GM19239 (cell line): ENCODE measurements around the gene ZCCHC10.
"Not testable (repeated sequence)": the region's sequence is repeated elsewhere in the genome, so short reads cannot be mapped to it uniquely, and the experiment has no call there.

Experiments
- DNase-seq: peaks from one replicate; pipeline ENCODE4 v3.0.0; 2011; ENCODE audit warnings: low spot score; ENCODE audit not compliant: insufficient read length
- FAIRE-seq: peaks from 2 replicates; lab custom pipeline; 2011; peaks lifted over from hg19 to GRCh38; lab: Jason Lieb, UNC

ZCCHC10 gene

DNA sequence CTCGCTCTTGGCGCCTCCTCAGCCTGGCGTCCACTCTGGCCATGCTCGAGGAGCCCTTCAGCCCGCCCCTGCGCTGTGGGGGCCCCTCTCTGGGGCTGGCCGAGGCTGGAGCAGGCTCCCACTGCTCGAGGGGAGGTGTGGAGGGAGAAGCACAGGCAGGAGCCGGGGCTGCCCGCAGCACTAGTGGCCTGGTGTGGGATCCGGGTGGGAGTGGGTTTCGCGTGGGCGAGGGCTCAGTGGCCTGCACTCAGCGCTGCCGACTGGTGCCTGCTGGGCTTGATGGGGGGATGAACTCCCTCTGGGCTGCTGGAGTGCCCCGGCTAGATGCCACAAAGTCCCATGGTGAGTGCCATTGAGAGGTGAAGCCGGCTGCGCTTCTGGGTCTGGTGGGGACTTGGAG is 21.1 kb upstream of the ZCCHC10 start:
- DNase-seq: no peak
- FAIRE-seq: no peak

- FAIRE-seq, DNase-seq: not testable (repeated sequence)
Measured at GRCh38 chr5:133046560-133046959, 20.2 kb upstream of the ZCCHC10 start.

DNA sequence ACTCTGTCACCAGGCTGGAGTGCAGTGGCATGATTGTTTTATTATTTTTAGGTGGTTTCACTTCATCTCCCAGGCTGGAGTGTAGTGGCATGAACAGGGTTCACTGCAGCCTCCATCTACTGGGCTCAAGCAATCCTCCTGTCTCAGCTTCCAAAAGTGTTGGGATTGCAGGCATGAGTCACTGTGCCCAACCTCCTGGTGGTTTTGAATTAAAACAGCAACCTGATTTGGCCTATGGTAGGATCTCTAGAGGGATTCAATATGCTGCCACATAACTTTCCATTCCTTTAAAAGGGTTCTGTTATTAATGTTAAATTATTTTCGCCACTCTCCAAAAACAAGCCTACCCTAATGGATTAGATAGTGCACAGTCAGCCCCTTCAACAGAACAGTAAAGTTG is 15.6 kb upstream of the ZCCHC10 start:
- FAIRE-seq: no peak
- DNase-seq: no peak

- DNase-seq (no peak), FAIRE-seq (no peak)
Measured at GRCh38 chr5:133041157-133041784, 14.9 kb upstream of the ZCCHC10 start.

- FAIRE-seq, DNase-seq: not testable (repeated sequence)
Measured at GRCh38 chr5:133036677-133037076, 10.3 kb upstream of the ZCCHC10 start.

DNA sequence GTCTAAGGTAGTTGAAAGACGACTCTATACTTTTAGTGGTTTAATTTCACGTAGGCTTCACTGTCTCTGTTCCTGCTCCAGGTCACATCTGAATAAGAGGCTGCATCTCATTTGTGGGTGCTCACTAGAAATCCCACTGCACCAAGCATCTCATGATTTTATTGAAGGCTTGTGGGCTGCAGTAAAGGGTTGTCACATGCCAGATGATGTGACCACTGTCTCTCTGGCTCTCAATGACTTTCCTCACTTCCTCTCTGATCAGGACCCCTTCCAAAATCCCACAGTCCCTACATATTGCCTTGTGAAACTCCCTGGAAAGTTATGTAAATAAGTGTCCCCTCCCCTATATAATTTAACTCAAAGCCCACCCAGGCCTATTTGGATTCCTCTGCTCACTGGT is 8.9 kb upstream of the ZCCHC10 start:
- DNase-seq (no peak), FAIRE-seq (no peak)

DNA sequence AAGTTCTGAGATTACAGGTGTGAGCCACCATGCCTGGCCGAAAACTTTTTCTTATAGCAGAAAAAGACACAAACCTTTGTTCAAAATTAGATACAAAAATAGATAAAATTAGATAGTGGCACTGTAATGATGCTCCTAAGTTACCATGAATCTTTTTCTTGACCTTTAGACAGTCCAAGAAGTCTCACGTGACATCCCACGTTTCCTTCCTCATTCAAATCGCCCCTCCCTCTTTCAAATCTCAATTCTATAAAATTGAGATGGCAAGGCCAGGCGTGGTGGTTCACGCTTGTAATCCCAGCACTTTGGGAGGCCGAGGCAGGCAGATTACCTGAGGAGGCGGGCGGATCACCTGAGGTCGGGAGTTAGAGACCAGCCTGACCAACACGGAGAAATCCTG is 7.7 kb upstream of the ZCCHC10 start:
- FAIRE-seq (no peak), DNase-seq (no peak)

- FAIRE-seq: peak; percentile 55
Measured at GRCh38 chr5:133032852-133033742, 6.7 kb upstream of the ZCCHC10 start.

GRCh38 chr5:133030343-133031005 is 4.1 kb upstream of the ZCCHC10 start:
- no peak for FAIRE-seq
- no peak for DNase-seq

More at GRCh38 chr5:133032852-133033742, 6.7 kb upstream of the ZCCHC10 start:
- no peak for DNase-seq

DNA sequence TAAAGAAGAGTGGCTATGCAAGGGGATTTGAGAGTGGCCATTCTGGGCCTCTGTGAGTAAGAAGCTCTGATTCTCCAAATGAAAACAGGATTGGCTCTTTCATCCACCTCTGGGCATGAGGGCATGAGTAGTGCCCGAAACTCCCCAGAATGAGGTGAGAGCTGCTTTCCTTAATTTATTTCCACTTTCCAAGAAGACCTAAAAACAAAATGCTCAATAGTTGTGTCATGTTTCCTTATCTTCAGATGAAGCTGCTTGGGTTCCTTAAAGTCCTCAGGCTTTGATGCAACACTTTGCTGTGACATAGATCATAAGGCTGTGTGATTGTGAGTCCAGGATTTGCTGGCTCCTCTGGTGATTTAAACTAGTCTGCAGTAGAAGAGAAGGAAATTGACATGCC is 3.1 kb upstream of the ZCCHC10 start:
- FAIRE-seq (no peak), DNase-seq (no peak)

GRCh38 chr5:133026664-133027153 is 360 bp upstream of the ZCCHC10 start:
- FAIRE-seq (no peak), DNase-seq (no peak)

GRCh38 chr5:133019471-133019870 is 6.9 kb downstream of the ZCCHC10 start:
- FAIRE-seq, DNase-seq: not testable (repeated sequence)

- no peak for DNase-seq
- no peak for FAIRE-seq
Measured at GRCh38 chr5:133017964-133018363, 8.4 kb downstream of the ZCCHC10 start.

DNA sequence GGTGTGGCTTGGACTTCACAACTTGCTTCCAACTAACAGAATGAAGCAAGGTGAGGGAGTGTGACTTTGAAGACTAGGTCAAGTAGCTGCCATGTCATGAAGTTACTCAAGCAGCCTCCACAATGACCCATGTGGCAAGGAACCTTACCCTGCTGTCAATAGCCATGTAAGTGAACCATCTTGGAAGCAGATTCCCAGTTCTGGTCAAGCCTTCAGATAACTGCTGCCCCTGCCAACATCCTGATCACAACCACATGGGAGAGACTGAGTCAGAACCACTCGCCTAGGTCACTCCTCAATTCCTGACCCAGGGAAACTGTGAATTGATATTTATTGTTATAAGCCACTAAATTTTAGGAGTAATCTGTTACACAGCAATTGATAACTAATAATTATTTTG is 10.9 kb downstream of the ZCCHC10 start:
- FAIRE-seq (no peak), DNase-seq (no peak)

DNA sequence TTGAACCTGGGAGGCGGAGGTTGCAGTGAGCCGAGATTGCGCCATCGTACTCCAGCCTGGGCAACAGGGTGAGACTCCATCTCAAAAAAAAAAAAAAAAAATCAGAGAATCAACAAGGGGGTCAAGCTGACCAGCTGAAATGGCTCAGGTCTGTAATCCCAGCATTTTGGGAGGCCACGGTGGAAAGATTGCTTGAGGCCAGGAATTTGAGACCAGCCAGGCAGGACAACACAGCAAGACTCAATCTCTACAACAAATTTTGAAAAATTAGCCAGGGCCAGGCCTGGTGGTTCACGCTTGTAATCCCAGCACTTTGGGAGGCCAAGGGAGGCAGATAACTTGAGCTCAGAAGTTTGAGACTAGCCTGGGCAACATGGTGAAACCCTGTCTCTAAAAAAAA is 17.9 kb downstream of the ZCCHC10 start:
- FAIRE-seq, DNase-seq: not testable (repeated sequence)

GRCh38 chr5:133006653-133007052 is 19.7 kb downstream of the ZCCHC10 start:
- FAIRE-seq (no peak), DNase-seq (no peak)

DNA sequence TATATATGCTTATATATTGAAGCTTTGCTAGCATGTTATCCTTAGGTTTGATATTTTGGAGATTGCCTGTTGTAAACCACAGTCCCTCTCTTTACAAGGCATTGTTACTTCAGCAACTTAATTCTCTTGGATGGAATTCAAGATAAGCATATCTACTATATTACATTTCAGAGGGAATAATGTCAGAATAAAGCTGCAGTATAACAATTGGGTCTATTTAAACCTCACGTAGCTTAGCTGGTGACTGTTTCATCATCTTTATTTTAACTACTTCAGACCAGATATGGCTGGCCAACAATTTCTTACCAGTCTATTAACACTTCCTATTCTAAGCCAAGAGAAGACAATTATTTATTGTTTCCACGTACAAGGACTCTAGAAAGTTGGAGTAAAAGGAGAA is 27.1 kb downstream of the ZCCHC10 start:
- FAIRE-seq (no peak), DNase-seq (no peak)

DNA sequence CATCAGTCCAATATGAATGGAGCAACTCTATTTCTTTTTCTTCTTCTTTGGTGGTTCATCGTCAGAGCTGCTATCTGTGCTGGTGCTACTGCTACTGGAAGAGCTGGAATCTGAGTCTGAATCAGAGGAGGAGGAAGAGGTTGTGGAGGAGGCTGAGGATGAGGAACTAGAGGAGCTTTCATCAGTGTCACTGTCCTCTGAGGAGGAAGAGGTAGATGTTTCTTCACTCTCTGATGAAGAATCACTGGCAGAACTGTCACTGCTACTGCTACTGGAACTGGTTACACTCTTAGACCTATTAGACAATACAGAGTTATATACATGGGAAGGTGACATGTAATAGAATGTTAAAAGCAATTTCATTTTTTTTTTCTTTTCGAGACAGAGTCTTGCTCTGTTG is 27.8 kb downstream of the ZCCHC10 start:
- FAIRE-seq (no peak), DNase-seq (no peak)

DNA sequence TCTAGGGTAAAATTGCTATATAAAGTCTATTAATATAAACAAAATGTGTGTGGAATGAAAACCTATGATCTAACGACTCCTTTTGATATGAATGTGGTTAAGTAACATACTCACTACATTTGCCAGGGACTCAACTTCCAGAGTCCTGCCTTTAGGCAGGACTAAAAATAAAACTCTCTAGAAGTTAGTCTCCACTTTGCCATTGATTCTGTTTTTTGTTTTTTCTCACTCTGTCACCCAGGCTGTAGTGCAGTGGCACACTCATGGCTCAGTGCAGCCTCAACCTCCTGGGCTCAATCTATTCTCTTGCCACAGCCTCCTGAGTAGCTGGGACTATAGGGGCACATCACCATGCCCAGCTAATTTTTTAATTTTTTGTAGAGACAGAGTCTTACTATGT is 30.0 kb downstream of the ZCCHC10 start:
- FAIRE-seq: no peak

GRCh38 chr5:132987531-132988408 is 38.6 kb downstream of the ZCCHC10 start:
- DNase-seq (no peak), FAIRE-seq (no peak)

More for the DNA sequence above, 30.0 kb downstream of the ZCCHC10 start:
- no peak for DNase-seq
